PC-3 (cell line): ENCODE results near the gene DGAT2.

Source experiments
- CTCF ChIP-seq: fragments of 300-600 bp; sonication (generic); conservative IDR thresholded peaks from 2 replicates; pipeline ENCODE4 v1.5.1; 2017; ENCODE audit warnings: antibody characterized with exemption, low read depth, mild to moderate bottlenecking, low read length
- EZH2 ChIP-seq: fragments of 300-600 bp; sonication (generic); IDR thresholded peaks from one replicate; pipeline ENCODE4 v1.6.1; 2017; ENCODE audit warnings: antibody characterized with exemption, mild to moderate bottlenecking, low read length; ENCODE audit not compliant: unreplicated experiment

- no peak for TF ChIP-seq EZH2
- TF ChIP-seq CTCF = no peak
Observed at GRCh38 chr11:75811485-75811884, 42.9 kb downstream of the DGAT2 start.
